Activated naive CD4-positive, alpha-beta T cell treated with anti-CD3 and anti-CD28 coated beads for 36 hours (primary cell): ENCODE results near the gene RBM28. TPM values are rescaled to one million over a fixed set of nuclear protein-coding genes. Genes with fewer than 3 reads are reported as not detected.

ENCODE experiments used
- CTCF ChIA-PET: fragments of 350-600 bp; sonication (Branson Sonifier 250); formaldehyde crosslinking; loops from one replicate; lab custom pipeline; 2021; ENCODE audit warnings: antibody characterized with exemption; lab: Charles Lee
- DNase-seq: peaks from one replicate; pipeline ENCODE4 v3.0.0-alpha.2; 2020
- H3K27ac Mint-ChIP-seq: one replicate; pipeline ENCODE4 v1.8.0; 2021; ENCODE audit warnings: mild to moderate bottlenecking, mixed read lengths
- H3K27me3 Mint-ChIP-seq: one replicate; pipeline ENCODE4 v1.8.0; 2021; ENCODE audit warnings: low read depth, mixed read lengths
- H3K36me3 Mint-ChIP-seq: one replicate; pipeline ENCODE4 v1.8.0; 2021; ENCODE audit warnings: low read depth, mixed read lengths
- H3K4me1 Mint-ChIP-seq: one replicate; pipeline ENCODE4 v1.8.0; 2021; ENCODE audit warnings: low read depth, mixed read lengths
- H3K4me3 Mint-ChIP-seq: one replicate; pipeline ENCODE4 v1.8.0; 2021; ENCODE audit warnings: mild to moderate bottlenecking, moderate library complexity, mixed read lengths
- H3K9me3 Mint-ChIP-seq: one replicate; pipeline ENCODE4 v1.8.0; 2021; ENCODE audit warnings: mixed read lengths
- intact Hi-C: fragments of 100-400 bp; cut with micrococcal nuclease; formaldehyde crosslinking; loops from one replicate; pipeline ENCODE4 v1.15.1; 2023
- total RNA-seq, 2 experiments: library from RNA; stranded (reverse); gene quantifications; one replicate each; pipeline ENCODE4 v1.2.3, GENCODE V29; 2021

Gene RBM28
- total RNA-seq, 2 experiments from 2014 or later = 51.9 to 53.2 TPM

DNA sequence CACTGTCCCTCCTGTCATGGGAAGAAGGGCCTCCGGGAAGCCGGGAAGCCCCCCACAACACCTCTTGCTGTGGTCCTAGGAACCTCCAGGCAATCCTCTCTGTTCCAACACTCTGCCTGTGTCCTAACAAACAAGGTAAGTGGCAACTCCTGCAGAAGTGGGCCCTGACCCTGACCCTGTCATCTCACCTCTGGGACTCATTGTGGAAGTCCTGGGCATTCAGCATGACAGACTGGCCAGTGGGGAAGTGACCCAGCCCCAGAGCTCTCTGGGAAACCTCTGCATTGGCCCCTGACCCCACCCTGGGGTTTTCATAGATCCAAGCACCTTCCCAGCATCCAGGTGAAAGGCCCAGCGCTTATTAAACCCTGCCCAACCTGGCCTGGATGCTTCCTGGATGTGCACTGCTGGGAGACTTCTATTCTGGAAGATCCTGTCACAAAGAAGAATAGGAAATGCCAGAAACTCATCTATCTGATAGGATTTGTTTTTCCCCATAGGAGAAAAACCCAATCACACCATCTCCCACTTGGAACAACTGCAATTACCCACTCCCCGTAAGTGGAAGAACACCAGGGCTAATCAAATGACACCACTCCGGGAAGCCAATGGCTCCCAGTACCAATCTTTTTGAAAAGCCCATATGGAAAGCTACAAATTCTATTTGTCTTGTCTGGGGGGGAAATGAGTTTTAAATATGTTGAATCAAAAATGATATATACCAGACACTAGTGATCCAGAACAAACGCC lies 78.4 kb downstream of the RBM28 start:
- no peaks in the 10 kb centered on the region for H3K9me3 Mint-ChIP-seq
- CTCF ChIA-PET = interaction anchor here (1.3 kb wide), 1 partner anchor 56 kb away, joined by 3 read pairs; no protein-coding TSS in a partner anchor
- no peak overlapping the region for H3K4me3 Mint-ChIP-seq
- H3K27ac Mint-ChIP-seq = no peak overlapping the region
- peaks cover 23% of the 10 kb centered on the region for H3K27me3 Mint-ChIP-seq
- no peaks in the 10 kb centered on the region for H3K36me3 Mint-ChIP-seq
- intact Hi-C loops = no loop called here
- DNase-seq = no peak
- H3K4me1 Mint-ChIP-seq = no peaks in the 10 kb centered on the region

DNA sequence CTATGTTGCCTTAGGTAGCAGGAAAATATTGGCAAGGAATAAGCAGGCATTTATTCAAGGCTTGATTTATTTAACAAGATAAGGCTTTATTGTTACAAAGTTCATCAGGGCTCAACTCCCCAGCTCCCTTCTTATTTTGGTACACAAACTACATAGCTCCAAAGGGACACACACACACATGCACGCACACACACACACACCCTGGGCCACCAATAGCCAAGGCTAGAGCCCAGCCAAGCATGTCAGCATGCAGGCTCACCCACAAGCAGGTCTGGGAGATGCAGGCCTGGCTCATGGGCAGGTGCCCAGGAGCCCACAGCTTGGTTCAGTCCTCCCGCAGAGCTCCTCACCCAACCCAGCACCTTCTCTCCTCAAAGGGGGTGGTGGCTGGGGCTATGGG lies 79.2 kb downstream of the RBM28 start:
- no peak overlapping the region for H3K27ac Mint-ChIP-seq
- DNase-seq = no peak
- H3K4me3 Mint-ChIP-seq = no peak overlapping the region
- CTCF ChIA-PET = interaction anchor here (1.3 kb wide), 1 partner anchor 123 kb away, joined by 3 read pairs; no protein-coding TSS in a partner anchor
- H3K9me3 Mint-ChIP-seq = no peaks in the 10 kb centered on the region
- no peaks in the 10 kb centered on the region for H3K36me3 Mint-ChIP-seq
- peaks cover 19% of the 10 kb centered on the region for H3K27me3 Mint-ChIP-seq
- H3K4me1 Mint-ChIP-seq = no peaks in the 10 kb centered on the region
- intact Hi-C loops = no loop called here

DNA sequence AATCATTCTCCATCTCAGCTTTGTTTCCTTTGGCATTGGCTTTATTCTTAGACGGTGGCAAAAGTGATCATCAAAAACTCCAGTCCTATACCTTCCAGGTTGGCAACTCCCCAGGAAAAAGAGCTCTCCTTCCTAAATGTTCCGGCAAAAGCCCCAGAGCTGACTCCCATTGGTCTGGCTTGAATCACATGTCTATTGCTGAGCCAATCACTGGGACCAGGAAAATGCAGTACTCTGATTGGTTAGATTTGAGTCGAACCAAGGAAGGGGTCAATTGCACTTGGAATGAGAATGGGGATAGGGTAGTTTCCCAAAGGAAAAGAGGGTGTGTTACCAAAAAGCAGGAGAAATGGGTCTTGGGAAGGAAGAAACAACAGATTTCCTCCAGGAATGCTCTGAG lies 80.3 kb downstream of the RBM28 start:
- no peaks in the 10 kb centered on the region for H3K9me3 Mint-ChIP-seq
- H3K36me3 Mint-ChIP-seq = no peaks in the 10 kb centered on the region
- intact Hi-C loops = no loop called here
- H3K4me1 Mint-ChIP-seq = no peaks in the 10 kb centered on the region
- peaks cover 11% of the 10 kb centered on the region for H3K27me3 Mint-ChIP-seq
- CTCF ChIA-PET = no interaction called here
- no peak overlapping the region for H3K4me3 Mint-ChIP-seq
- no peak overlapping the region for H3K27ac Mint-ChIP-seq
- DNase-seq = no peak

DNA sequence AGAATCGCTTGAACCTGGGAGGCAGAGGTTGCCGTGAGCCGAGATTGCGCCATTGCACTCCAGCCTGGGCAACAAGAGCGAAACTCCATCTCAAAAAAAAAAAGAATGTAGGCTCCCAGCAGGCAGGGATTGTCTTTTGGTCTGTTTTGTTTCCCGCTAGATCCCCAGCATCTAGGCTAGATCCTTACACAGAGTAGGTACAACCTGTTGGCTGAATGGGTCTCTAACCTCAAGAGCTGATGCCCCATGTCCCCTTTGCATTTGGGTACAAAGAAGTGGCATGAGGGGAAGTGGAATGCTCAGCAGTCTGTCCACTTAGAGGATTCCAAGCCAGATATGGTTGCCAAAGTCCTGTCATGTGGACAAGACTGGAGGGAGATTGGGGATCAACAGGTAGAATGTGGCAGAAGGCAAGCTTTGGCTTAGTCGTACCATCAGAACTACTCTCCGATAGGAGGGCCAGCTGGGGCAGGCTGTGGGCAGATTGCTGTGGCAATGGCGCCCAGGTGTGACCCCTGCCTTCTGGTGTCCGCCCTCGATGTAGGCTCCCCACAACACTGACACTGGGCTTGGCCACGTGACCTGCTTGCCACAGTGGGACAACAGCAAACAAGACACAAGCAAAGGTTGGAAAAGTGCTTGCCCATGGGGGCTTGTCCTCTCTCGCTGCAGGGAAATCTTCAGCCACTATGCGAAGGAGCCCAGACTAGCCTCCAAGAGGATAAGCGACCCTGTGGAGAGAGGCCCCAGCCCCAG lies 81.3 kb downstream of the RBM28 start:
- H3K9me3 Mint-ChIP-seq = no peaks in the 10 kb centered on the region
- H3K4me3 Mint-ChIP-seq = no peak overlapping the region
- DNase-seq = no peak
- H3K27me3 Mint-ChIP-seq = peaks cover 7% of the 10 kb centered on the region
- CTCF ChIA-PET = no interaction called here
- no peaks in the 10 kb centered on the region for H3K4me1 Mint-ChIP-seq
- H3K36me3 Mint-ChIP-seq = no peaks in the 10 kb centered on the region
- H3K27ac Mint-ChIP-seq = no peak overlapping the region
- intact Hi-C loops = no loop called here

DNA sequence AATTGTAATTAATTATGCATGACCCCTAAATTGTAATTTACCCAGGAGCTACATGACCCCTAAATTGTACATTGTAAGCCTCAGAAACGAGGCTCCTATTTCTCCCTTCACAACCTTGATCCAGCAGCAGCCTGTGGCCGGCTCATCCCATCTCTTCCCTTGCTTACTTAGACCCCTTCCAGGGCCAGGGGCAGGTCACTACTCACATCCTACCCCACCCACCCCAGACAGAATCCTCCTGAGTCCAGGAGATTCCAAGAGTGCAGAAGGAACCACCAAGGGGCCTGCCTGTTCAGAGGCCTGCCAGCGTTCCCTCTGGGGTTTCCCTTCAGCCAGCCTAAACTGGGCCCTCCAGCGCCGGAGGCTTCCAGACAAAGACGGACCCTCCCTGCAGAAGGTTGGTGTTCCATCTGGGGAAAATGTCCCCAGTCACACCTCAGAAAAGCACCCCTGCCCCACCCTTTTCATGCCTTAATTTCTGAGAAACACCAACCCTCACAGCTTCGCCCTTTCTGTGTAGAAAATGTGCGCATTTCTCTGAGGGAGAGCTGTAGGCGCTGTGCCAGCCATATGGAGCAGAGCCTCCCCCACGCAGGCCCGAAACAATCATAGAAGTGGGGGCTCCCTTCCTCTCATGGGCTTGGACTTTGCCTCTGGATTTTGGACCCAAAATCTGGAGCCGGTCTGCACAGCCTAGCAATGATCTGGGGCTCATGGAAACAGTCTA lies 83.5 kb downstream of the RBM28 start:
- Mint-ChIP-seq H3K4me1 (no peaks in the 10 kb centered on the region), H3K4me3 (no peak overlapping the region), H3K36me3 (no peaks in the 10 kb centered on the region), H3K9me3 (no peaks in the 10 kb centered on the region), H3K27me3 (peaks cover 7% of the 10 kb centered on the region), H3K27ac (no peak overlapping the region)
- intact Hi-C loops = no loop called here
- DNase-seq = no peak
- CTCF ChIA-PET = interaction anchor here (1.4 kb wide), 1 partner anchor 51 kb away, joined by 4 read pairs; no protein-coding TSS in a partner anchor

DNA sequence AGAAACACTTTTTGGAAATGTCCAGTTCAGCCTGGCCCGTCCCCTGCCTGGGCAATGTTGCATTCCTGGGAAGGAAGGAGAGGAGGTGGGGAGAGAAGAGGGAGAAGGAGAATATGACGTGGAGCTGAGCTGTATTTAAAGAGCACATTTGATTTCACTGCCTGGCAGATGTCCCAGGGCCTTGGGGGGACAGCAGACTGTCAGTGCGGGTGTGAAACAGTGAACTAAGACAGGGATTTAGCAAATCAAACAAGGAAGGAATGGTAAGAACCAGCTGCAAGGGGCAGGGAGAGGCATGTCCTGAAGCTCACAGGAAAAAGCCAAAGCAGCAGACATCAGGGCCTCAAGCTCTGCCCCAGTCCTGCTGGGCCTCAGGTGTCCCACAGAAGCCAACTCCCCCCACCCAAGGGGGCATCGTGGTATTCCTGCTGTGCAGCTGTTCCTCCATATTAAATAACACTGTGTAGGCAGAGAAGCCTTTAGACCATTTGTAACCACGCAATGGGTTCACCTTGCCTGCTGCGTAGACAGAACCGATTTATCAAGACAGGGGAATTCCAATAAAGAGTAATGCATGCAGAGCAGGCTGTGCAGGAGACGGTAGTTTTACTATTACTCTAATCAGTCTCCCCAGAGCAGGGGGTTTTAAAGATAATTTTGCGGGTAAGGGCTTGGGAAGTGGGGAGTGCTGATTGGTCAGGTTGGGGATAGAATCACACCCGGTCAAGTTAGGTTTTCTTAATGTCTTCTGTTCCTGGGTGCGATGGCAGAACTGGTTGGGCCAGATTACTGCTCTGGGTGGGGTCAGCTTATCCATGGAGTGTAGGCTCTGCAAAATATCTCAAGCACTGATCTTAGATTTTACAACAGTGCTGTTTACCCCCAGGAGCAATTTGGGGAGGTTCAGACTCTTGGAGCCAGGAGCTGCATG lies 84.3 kb downstream of the RBM28 start:
- Mint-ChIP-seq H3K27me3 (peaks cover 7% of the 10 kb centered on the region), H3K27ac (no peak overlapping the region), H3K4me1 (no peaks in the 10 kb centered on the region), H3K4me3 (no peak overlapping the region), H3K36me3 (no peaks in the 10 kb centered on the region), H3K9me3 (no peaks in the 10 kb centered on the region)
- CTCF ChIA-PET = interaction anchor here (1.4 kb wide), 1 partner anchor 50 kb away, joined by 4 read pairs; no protein-coding TSS in a partner anchor
- no peak for DNase-seq
- intact Hi-C loops = no loop called here

DNA sequence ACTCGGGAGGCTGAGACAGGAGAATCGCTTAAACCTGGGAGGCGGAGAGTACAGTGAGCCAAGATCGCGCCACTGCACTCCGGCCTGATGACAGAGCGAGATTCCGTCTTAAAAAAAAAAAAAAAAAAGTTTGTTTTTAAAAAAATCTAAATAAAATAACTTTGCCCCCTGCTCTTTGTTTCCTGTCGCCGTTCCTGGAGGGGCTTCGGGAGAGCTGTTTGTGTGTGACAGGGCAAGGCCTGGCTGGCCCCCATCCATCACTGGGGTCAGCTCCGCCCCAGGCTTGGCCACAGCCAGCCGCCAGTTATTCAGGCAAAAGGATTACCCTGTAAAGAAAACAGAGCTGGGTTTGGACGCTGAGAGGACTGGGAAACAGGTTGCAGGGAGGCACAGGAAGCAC lies 86.2 kb downstream of the RBM28 start:
- Mint-ChIP-seq H3K36me3 (no peaks in the 10 kb centered on the region), H3K4me3 (no peak overlapping the region), H3K27me3 (peaks cover 4% of the 10 kb centered on the region), H3K27ac (no peak overlapping the region), H3K4me1 (no peaks in the 10 kb centered on the region), H3K9me3 (no peaks in the 10 kb centered on the region)
- no peak for DNase-seq
- CTCF ChIA-PET = no interaction called here
- intact Hi-C loops = no loop called here

DNA sequence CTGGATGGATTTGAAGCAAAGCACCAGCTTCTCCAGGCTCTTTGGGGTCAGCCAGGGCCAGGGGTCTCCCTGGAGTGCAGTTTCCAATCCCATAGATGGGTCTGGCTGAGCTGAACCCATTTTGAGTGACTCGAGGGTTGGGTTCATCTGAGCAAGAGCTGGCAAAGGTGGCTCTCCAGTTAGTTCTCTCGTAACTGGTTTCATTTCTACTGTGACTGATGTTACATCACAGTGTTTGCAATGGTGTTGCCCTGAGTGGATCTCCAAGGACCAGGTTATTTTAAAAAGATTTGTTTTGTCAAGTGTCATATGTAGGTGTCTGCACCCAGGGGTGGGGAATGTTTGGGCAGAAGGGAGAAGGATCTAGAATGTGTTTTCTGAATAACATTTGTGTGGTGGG lies 88.4 kb downstream of the RBM28 start:
- CTCF ChIA-PET = no interaction called here
- peaks cover 2% of the 10 kb centered on the region for H3K27me3 Mint-ChIP-seq
- intact Hi-C loops = no loop called here
- DNase-seq = no peak
- H3K4me3 Mint-ChIP-seq = no peak overlapping the region
- H3K4me1 Mint-ChIP-seq = no peaks in the 10 kb centered on the region
- H3K9me3 Mint-ChIP-seq = no peaks in the 10 kb centered on the region
- H3K27ac Mint-ChIP-seq = no peak overlapping the region
- no peaks in the 10 kb centered on the region for H3K36me3 Mint-ChIP-seq

DNA sequence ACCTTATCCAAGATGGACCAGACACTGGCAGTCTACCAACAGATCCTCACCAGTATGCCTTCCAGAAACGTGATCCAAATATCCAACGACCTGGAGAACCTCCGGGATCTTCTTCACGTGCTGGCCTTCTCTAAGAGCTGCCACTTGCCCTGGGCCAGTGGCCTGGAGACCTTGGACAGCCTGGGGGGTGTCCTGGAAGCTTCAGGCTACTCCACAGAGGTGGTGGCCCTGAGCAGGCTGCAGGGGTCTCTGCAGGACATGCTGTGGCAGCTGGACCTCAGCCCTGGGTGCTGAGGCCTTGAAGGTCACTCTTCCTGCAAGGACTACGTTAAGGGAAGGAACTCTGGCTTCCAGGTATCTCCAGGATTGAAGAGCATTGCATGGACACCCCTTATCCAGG lies 89.2 kb downstream of the RBM28 start:
- no peak overlapping the region for H3K27ac Mint-ChIP-seq
- no peaks in the 10 kb centered on the region for H3K4me1 Mint-ChIP-seq
- H3K9me3 Mint-ChIP-seq = no peaks in the 10 kb centered on the region
- DNase-seq = no peak
- H3K4me3 Mint-ChIP-seq = no peak overlapping the region
- intact Hi-C loops = no loop called here
- H3K27me3 Mint-ChIP-seq = peaks cover 2% of the 10 kb centered on the region
- no peaks in the 10 kb centered on the region for H3K36me3 Mint-ChIP-seq
- CTCF ChIA-PET = no interaction called here

DNA sequence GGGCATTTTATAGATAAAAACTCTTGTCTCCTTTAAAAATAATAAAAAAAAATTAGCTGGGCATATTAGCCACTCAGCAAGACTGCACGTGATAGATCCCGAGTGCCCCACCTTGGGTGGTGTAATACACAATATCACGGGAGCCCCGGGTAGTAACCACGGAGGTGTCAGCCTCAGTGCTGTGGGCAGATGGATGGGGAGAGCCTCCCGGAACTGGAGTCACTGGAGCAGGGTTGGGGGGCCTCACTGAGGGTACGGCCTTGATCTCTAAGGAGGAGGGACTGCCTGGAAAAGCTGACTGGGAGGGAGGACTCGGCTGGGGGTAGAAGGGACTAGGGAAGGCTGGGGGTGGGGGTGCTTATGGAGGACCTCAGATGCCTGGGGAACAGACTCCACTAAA lies 90.0 kb downstream of the RBM28 start:
- Mint-ChIP-seq H3K4me3 (no peak overlapping the region), H3K27ac (no peak overlapping the region), H3K36me3 (no peaks in the 10 kb centered on the region), H3K27me3 (peaks cover 2% of the 10 kb centered on the region), H3K9me3 (no peaks in the 10 kb centered on the region), H3K4me1 (no peaks in the 10 kb centered on the region)
- intact Hi-C loops = no loop called here
- DNase-seq = no peak
- CTCF ChIA-PET = no interaction called here

DNA sequence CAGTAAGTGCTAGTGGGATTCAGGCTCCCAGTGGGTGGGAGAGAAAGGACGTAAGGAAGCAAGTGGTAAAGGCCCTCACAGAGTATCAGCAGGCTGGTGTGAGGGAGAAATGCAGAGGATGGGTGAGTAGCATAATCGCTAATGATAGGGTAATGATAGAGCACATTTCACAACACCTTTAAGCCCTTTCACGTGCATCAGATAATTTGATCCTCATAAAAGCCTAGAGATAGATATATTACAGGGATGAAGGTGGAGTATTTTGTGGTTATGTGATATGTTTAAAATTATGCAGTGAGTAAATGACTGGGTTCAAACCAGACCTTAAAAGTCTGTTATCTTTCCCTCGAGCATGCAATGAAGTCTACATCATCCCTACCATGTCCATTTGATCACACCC lies 92.4 kb downstream of the RBM28 start:
- no peaks in the 10 kb centered on the region for H3K36me3 Mint-ChIP-seq
- H3K4me1 Mint-ChIP-seq = no peaks in the 10 kb centered on the region
- H3K4me3 Mint-ChIP-seq = no peak overlapping the region
- no peaks in the 10 kb centered on the region for H3K9me3 Mint-ChIP-seq
- no peaks in the 10 kb centered on the region for H3K27me3 Mint-ChIP-seq
- intact Hi-C loops = no loop called here
- H3K27ac Mint-ChIP-seq = no peak overlapping the region
- CTCF ChIA-PET = interaction anchor here (1.1 kb wide), 1 partner anchor 42 kb away, joined by 3 read pairs; no protein-coding TSS in a partner anchor
- DNase-seq = no peak
